ENCODE data around the gene OSTM1.

- no peak for TF ChIP-seq CTCF (IDR thresholded peaks at IDR 0.05)
- no peak for TF ChIP-seq USF2 (IDR thresholded peaks at IDR 0.05; ENCODE audit: borderline replicate concordance, low read depth, low read length)
- TF ChIP-seq MXI1 (IDR thresholded peaks at IDR 0.05; ENCODE audit: low read depth, low read length): no peak
- no peak for TF ChIP-seq SMC3 (IDR thresholded peaks at IDR 0.05; ENCODE audit: low read depth, low read length)
Measured at GRCh38 chr6:108100003-108100402, 25.5 kb upstream of the OSTM1 start.

All from SK-N-SH (cell line).